Epithelial cell of proximal tubule (primary cell): ENCODE data around the gene COMMD10. TPM values are rescaled to one million over a fixed set of nuclear protein-coding genes. Genes with fewer than 3 reads are reported as not detected.
"Not testable (repeated sequence)": the region's sequence is repeated elsewhere in the genome, so short reads cannot be mapped to it uniquely, and the experiment has no call there.

Source experiments
- DNase-seq: peaks from one replicate; pipeline ENCODE4 v3.0.0-alpha.2; 2011; ENCODE audit warnings: low read depth
- H3K4me3 ChIP-seq: 2 replicates; pipeline ENCODE4 v1.5.1; 2011; ENCODE audit warnings: low read depth, mild to moderate bottlenecking, low read length
- total RNA-seq: library from RNA; depleted of rRNA; stranded (reverse); fragments of >200 nt; gene quantifications from 2 replicates; pipeline ENCODE4 v1.2.3, GENCODE V29; 2015
- TF ChIP-seq, protein P1 (sequence below): conservative IDR thresholded peaks from 2 replicates; pipeline ENCODE4 v1.5.1; 2012; ENCODE audit warnings: low read depth, mild to moderate bottlenecking, low read length

COMMD10 gene
- total RNA-seq, 1 donor from 2014 or later = 32.2 TPM

DNA sequence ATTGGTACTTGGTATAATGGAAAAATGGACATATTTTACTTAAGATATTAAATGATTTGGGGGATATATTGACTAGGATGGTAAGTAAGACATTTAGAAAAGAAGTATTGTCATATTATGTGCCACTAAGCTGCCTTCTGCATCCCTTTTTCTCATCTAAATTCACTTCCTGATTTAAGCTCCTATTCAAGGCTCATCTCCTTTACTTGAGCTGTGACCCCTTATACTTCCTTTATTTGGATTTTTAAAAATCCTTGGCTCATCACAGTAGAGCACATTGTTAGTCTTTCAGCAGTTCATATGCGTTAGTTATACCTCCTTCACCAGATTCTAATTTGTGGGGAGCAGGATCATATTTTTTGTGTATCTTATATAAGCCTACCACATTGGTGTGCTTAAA is 6.6 kb downstream of the COMMD10 start:
- DNase-seq = no peak
- TF ChIP-seq, protein P1, sequence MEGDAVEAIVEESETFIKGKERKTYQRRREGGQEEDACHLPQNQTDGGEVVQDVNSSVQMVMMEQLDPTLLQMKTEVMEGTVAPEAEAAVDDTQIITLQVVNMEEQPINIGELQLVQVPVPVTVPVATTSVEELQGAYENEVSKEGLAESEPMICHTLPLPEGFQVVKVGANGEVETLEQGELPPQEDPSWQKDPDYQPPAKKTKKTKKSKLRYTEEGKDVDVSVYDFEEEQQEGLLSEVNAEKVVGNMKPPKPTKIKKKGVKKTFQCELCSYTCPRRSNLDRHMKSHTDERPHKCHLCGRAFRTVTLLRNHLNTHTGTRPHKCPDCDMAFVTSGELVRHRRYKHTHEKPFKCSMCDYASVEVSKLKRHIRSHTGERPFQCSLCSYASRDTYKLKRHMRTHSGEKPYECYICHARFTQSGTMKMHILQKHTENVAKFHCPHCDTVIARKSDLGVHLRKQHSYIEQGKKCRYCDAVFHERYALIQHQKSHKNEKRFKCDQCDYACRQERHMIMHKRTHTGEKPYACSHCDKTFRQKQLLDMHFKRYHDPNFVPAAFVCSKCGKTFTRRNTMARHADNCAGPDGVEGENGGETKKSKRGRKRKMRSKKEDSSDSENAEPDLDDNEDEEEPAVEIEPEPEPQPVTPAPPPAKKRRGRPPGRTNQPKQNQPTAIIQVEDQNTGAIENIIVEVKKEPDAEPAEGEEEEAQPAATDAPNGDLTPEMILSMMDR = no peak
- no peak overlapping the region for H3K4me3 ChIP-seq

DNA sequence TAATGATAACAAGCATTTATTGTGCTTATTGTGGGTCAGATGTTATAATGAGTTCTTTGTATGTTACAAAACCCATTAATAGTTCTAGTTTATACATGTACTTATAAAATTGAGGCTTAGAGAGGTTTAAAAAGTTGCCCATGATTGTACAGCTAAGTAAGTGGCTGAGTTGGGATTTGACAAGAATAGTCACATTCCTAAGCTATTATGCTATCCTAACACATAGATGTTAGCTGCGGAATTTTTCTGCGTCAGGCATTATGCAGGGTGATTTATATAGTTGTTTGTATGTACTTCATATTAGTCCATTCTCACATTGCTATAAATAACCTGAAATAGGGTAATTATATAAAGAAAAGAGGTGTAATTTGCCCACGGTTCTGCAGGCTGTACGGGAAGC is 12.5 kb downstream of the COMMD10 start:
- no peak for DNase-seq
- H3K4me3 ChIP-seq = no peak overlapping the region
- TF ChIP-seq, protein P1 = no peak

DNA sequence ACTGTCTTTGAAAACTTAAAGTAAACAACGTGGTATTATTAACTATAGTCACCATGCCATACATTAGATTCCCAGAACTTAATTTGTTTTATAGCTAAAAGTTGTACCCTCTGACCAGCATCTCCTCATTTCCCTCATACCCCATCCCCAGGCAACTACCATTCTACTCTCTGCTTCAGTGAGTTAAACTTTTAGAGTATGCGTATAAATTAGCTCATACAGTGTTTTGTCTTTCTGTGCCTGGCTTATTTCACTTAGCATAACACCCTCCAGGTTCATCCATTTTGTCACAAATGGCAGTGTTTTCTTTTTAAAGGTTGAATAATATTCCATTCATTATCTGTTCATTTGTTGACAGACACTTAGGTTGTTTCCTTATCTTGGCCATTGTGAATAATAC is 14.2 kb downstream of the COMMD10 start:
- TF ChIP-seq, protein P1 = no peak
- DNase-seq = no peak
- H3K4me3 ChIP-seq = no peak overlapping the region

DNA sequence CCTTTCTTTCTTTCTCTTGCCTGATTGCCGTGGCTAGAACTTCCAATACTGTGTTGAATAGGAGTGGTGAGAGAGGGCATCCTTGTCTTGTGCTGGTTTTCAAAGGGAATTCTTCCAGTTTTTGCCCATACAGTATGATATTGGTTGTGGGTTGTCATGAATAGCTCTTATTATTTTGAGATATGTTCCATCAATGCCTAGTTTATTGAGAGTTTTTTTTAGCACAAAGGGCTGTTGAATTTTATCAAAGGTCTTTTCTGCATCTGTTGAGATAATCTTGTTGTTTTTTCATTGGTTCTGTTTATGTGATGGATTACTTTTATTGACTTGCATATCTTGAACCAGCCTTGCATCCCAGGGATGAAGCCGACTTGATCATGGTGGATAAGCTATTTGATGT is 20.1 kb downstream of the COMMD10 start:
- H3K4me3 ChIP-seq, DNase-seq: not testable (repeated sequence)

DNA sequence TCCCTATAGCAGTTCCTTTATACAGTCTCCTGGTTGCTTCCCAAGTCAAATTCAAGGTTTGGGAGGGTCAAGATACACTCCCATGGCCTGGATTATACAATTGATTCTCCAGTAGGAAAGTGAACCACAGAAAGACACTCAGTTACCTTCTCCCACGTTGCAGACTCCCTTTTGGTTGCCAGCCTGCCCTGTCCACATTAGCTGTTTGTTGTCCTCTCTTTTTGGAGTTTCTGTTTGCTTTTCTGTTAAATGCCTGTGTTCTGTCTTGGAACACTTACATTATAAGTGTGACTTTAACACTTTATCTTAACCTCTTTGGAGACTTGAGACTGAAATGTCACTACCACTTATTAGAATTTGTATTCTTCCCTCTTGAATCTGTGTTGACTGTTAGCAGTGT is 30.3 kb downstream of the COMMD10 start:
- DNase-seq = no peak
- no peak overlapping the region for H3K4me3 ChIP-seq
- TF ChIP-seq, protein P1 = no peak

DNA sequence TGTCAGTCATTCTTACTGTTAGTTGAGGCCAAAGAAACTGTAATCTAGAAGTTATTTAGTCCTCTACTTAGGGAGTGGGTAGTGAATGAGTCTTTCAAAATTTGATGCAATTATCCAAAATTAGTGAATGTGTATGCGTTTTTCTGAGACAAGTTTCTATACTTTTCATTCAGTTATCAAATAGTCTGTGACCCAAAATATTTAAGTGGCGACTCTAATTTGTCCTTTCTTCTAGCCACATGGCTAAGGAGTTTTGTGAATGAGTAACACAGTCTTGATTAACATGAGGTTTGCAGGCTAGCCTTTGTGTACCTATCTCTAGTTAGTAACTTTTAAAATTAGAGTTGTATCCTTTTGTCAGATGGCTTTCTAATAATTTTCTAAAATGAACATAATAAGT is 45.6 kb downstream of the COMMD10 start:
- H3K4me3 ChIP-seq = no peak overlapping the region
- peak; percentile 1 for DNase-seq
- TF ChIP-seq, protein P1 = no peak

DNA sequence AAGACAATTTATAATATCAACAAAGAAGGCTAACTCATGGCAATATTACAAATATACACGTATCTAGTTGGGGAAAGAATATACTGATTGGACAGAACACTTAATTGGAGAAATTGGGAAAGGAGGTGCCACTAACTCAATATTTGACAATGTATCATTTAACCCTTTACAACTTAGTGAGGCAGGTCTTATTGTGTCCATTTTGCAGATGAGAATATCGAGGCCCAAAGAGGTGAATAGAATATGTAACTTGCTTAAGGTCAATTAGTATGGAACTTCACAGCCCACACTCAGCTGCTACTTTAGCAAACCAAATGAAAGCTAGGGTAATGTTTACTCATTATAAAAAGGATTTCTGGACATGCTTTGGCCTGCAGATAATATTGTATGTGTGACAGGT is 46.2 kb downstream of the COMMD10 start:
- TF ChIP-seq, protein P1 = no peak
- no peak for DNase-seq
- no peak overlapping the region for H3K4me3 ChIP-seq

DNA sequence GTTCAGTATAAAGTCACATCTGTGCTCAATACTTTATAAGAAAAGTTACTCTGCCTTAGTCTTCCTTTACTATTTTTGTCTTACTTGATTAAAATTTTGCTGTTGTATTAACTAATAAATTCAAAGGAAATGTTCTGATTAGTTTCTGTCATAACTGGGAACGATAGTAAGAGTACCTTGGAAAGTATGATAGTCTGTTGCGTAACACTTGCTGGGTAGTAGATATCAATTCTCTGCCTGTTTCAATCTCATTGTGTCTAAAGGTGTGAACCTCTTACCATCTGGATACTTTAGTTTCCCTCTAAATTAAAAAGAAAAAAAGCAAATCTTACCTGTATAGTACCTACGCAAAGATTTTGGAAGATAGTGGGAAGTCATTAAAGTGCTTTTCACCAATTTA is 48.5 kb downstream of the COMMD10 start:
- TF ChIP-seq, protein P1 = no peak
- no peak for DNase-seq
- H3K4me3 ChIP-seq = no peak overlapping the region
